ENCODE results near the gene PTPRO. TPM values are rescaled to one million over a fixed set of nuclear protein-coding genes. Genes with fewer than 3 reads are reported as not detected.

The PTPRO gene
- total RNA-seq, 1 donor from 2014 or later = 5.8 TPM

DNA sequence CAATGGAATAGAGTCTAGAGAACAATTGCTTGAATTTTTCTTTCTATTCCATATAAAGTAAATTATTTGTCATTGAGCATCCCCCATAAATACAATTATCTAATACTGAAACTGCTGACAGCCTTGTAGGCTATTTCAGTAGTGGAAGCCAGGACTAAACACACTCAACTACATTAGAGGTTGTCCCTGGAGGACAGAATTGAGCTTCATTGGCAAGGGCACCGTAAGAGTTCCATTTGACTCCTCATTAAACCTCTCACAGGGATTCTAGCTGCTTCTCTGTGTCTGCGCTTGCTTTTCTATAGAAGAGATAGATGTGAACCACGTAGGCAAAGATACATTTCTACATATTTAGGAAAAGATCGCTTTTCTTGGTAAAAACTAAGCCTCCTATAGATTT is 3.5 kb upstream of the PTPRO start:
- Histone ChIP-seq H3K9ac (no peak overlapping the region), H3K4me3 (no peak overlapping the region), H3F3A (ENCODE audit: low read depth) (peaks cover 26% of the 10 kb centered on the region), H3K27ac (no peak overlapping the region), H4K20me1 (ENCODE audit: low read depth) (no peaks in the 10 kb centered on the region), H3K36me3 (no peaks in the 10 kb centered on the region), H3K9me3 (ENCODE audit: low read depth) (no peaks in the 10 kb centered on the region), H3K27me3 (peaks cover 82% of the 10 kb centered on the region), H3K4me2 (no peak overlapping the region), H3K4me1 (peaks cover 8% of the 10 kb centered on the region), H2AFZ (replicated peaks) (no peak overlapping the region), H3K79me2 (ENCODE audit: low read depth) (no peaks in the 10 kb centered on the region)
- peaks cover 5% of the 10 kb centered on the region for H3K27me3 Mint-ChIP-seq (ENCODE audit: insufficient read depth, low read depth)
- no peak overlapping the region for H3K27ac Mint-ChIP-seq
- peak; percentile 5 for DNase-seq (ENCODE audit: low spot score)
- TF ChIP-seq, protein P1, sequence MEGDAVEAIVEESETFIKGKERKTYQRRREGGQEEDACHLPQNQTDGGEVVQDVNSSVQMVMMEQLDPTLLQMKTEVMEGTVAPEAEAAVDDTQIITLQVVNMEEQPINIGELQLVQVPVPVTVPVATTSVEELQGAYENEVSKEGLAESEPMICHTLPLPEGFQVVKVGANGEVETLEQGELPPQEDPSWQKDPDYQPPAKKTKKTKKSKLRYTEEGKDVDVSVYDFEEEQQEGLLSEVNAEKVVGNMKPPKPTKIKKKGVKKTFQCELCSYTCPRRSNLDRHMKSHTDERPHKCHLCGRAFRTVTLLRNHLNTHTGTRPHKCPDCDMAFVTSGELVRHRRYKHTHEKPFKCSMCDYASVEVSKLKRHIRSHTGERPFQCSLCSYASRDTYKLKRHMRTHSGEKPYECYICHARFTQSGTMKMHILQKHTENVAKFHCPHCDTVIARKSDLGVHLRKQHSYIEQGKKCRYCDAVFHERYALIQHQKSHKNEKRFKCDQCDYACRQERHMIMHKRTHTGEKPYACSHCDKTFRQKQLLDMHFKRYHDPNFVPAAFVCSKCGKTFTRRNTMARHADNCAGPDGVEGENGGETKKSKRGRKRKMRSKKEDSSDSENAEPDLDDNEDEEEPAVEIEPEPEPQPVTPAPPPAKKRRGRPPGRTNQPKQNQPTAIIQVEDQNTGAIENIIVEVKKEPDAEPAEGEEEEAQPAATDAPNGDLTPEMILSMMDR (IDR thresholded peaks at IDR 0.05) = no peak
- TF ChIP-seq EZH2 (IDR thresholded peaks at IDR 0.05) (no peak), EZH2phosphoT487 (IDR thresholded peaks at IDR 0.05) (no peak)
- H3K36me3 Mint-ChIP-seq = no peaks in the 10 kb centered on the region
- H3K9me3 Mint-ChIP-seq = no peaks in the 10 kb centered on the region
- peaks cover 5% of the 10 kb centered on the region for H3K4me1 Mint-ChIP-seq
- no peak overlapping the region for H3K4me3 Mint-ChIP-seq

DNA sequence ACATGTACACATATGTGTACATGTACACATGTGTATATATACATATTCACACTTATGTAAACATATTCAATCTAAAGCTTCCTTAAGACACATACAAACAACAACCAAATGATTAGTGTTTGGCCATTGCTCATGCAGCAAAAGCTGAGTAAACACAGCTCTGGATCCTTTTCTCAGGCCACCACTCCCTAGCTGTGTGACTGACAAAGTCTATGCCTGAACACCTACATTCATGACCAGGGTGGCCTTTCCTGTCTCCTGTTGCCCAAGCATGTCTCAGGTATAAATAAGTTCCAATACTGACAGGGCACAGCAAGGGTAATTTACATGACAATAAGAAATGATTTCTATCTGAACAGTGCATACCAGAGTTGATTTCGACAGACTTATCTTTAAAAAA is 1.4 kb upstream of the PTPRO start:
- Histone ChIP-seq H3K27me3 (peaks cover 93% of the 10 kb centered on the region), H3F3A (ENCODE audit: low read depth) (peaks cover 26% of the 10 kb centered on the region), H3K79me2 (ENCODE audit: low read depth) (no peaks in the 10 kb centered on the region), H3K4me3 (no peak overlapping the region), H3K36me3 (no peaks in the 10 kb centered on the region), H3K4me2 (no peak overlapping the region), H4K20me1 (ENCODE audit: low read depth) (no peaks in the 10 kb centered on the region), H2AFZ (replicated peaks) (no peak overlapping the region), H3K4me1 (peaks cover 8% of the 10 kb centered on the region), H3K9me3 (ENCODE audit: low read depth) (no peaks in the 10 kb centered on the region), H3K27ac (no peak overlapping the region), H3K9ac (no peak overlapping the region)
- TF ChIP-seq EZH2 (IDR thresholded peaks at IDR 0.05) (no peak), EZH2phosphoT487 (IDR thresholded peaks at IDR 0.05) (no peak)
- TF ChIP-seq, protein P1 (IDR thresholded peaks at IDR 0.05) = no peak
- Mint-ChIP-seq H3K27ac (no peak overlapping the region), H3K27me3 (ENCODE audit: insufficient read depth, low read depth) (peaks cover 11% of the 10 kb centered on the region), H3K9me3 (no peaks in the 10 kb centered on the region), H3K4me1 (peaks cover 5% of the 10 kb centered on the region), H3K36me3 (no peaks in the 10 kb centered on the region), H3K4me3 (no peak overlapping the region)
- DNase-seq (ENCODE audit: low spot score) = no peak

DNA sequence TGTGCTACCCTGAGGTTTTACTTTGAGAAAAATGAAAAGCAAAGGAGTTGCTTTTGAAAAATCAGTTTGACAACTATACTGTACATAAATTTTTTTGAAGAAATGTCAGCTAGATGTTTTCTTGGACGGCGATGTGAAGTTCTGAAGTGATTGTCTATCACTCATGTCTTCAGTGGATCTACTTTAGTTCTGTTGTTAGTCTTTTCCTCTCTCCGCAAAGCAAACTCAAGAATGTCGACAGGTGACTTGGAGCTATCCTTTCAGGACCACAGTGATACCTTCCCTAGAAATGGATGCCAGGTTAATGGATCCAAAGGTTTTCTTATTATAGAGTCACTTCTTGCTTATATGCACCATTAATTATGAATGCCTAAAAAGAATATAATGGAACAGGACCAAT is 1.2 kb downstream of the PTPRO start:
- H3K4me2 ChIP-seq = peak overlapping the region; percentile 93
- no peak for DNase-seq (ENCODE audit: low spot score)
- H3K36me3 ChIP-seq = no peaks in the 10 kb centered on the region
- TF ChIP-seq EZH2 (IDR thresholded peaks at IDR 0.05) (no peak), EZH2phosphoT487 (IDR thresholded peaks at IDR 0.05) (no peak)
- TF ChIP-seq, protein P1 (IDR thresholded peaks at IDR 0.05) = no peak
- Mint-ChIP-seq H3K36me3 (no peaks in the 10 kb centered on the region), H3K27me3 (ENCODE audit: insufficient read depth, low read depth) (peaks cover 11% of the 10 kb centered on the region), H3K9me3 (no peaks in the 10 kb centered on the region), H3K4me1 (peaks cover 5% of the 10 kb centered on the region), H3K27ac (no peak overlapping the region), H3K4me3 (peak overlapping the region; percentile 90)
- no peaks in the 10 kb centered on the region for H3K9me3 ChIP-seq (ENCODE audit: low read depth)
- peaks cover 26% of the 10 kb centered on the region for H3F3A ChIP-seq (ENCODE audit: low read depth)
- no peak overlapping the region for H3K9ac ChIP-seq
- H4K20me1 ChIP-seq (ENCODE audit: low read depth) = no peaks in the 10 kb centered on the region
- no peaks in the 10 kb centered on the region for H3K79me2 ChIP-seq (ENCODE audit: low read depth)
- H3K4me1 ChIP-seq = peaks cover 8% of the 10 kb centered on the region
- no peak overlapping the region for H2AFZ ChIP-seq (replicated peaks)
- H3K27me3 ChIP-seq = peaks cover 91% of the 10 kb centered on the region
- H3K4me3 ChIP-seq = peak overlapping the region; percentile 88
- no peak overlapping the region for H3K27ac ChIP-seq
